Small intestine (tissue), 7 donors: ENCODE results near the gene SLAMF9. TPM values are rescaled to one million over a fixed set of nuclear protein-coding genes. Genes with fewer than 3 reads are reported as not detected.
A peak's percentile ranks its signal among the peaks of the same experiment; 100 is the strongest.

Experiments
- DNase-seq, 2 donors: peaks; one replicate each; pipeline versions ENCODE4 v3.0.0 to v3.0.0-alpha.2; 2013
- FAIRE-seq: peaks from 2 replicates; lab custom pipeline; 2012; peaks lifted over from hg19 to GRCh38; lab: Jason Lieb, UNC
- H3K27ac ChIP-seq, 3 donors: one replicate each; pipeline ENCODE4 v1.5.1; 2013; ENCODE audit warnings: low read length in 2 of 3, mild to moderate bottlenecking in 2 of 3, control low read depth in 1 of 3, inconsistent platforms in 1 of 3, low read depth in 1 of 3, moderate library complexity in 1 of 3
- H3K27me3 ChIP-seq, 3 donors: one replicate each; pipeline ENCODE4 v1.6.1; 2013; ENCODE audit warnings: low read length in 3 of 3, inconsistent platforms in 1 of 3; ENCODE audit not compliant: control insufficient read depth in 3 of 3, insufficient read depth in 3 of 3
- H3K36me3 ChIP-seq, 3 donors: one replicate each; pipeline ENCODE4 v1.6.1; 2013; ENCODE audit warnings: low read length in 3 of 3, inconsistent platforms in 1 of 3, low read depth in 1 of 3, mild to moderate bottlenecking in 1 of 3, moderate library complexity in 1 of 3; ENCODE audit not compliant: control insufficient read depth in 3 of 3, insufficient read depth in 2 of 3
- H3K4me1 ChIP-seq, 3 donors: one replicate each; pipeline ENCODE4 v1.6.1; 2013; ENCODE audit warnings: low read length in 2 of 3, inconsistent platforms in 1 of 3, low read depth in 1 of 3, mild to moderate bottlenecking in 1 of 3, moderate library complexity in 1 of 3; ENCODE audit not compliant: control insufficient read depth in 3 of 3, insufficient read depth in 2 of 3
- H3K4me3 ChIP-seq, 3 donors: one replicate each; pipeline ENCODE4 v1.5.1; 2013; ENCODE audit warnings: low read length in 3 of 3, control low read depth in 1 of 3, inconsistent platforms in 1 of 3, low read depth in 1 of 3, mild to moderate bottlenecking in 1 of 3, moderate library complexity in 1 of 3
- H3K9me3 ChIP-seq, 2 donors: one replicate each; pipeline ENCODE4 v1.6.1; 2013; ENCODE audit warnings: low read depth in 1 of 2, low read length in 1 of 2; ENCODE audit not compliant: control insufficient read depth in 2 of 2, insufficient read depth in 1 of 2
- WGBS, 3 donors: extraction: QIAGEN DNeasy Blood & Tissue Kit; methylation state at CpG; one replicate each; pipeline ENCODE4 v1.1.7; 2013; 5-methylcytosine and 5-hydroxymethylcytosine counted together
- polyA plus RNA-seq, 4 donors: library from polyadenylated mRNA; stranded (reverse) in 3 of 4; unstranded in 1 of 4; fragments of 200-250 nt in 3 of 4; fragments of 120-200 nt in 1 of 4; gene quantifications; one replicate each; pipeline versions ENCODE4 v1.2.1 to v1.2.3, GENCODE V29; 2013
- donor health status: healthy with polysubstance abuse.
- donor health status: control.
- donor health status: control.
- donor health status: Bipolar disorder and iron deficiency.
- donor health status: healthy.

The SLAMF9 gene
- polyA plus RNA-seq, 4 donors, result 0.12 TPM; not detected in 3

GRCh38 chr1:159938211-159938852 lies 15.7 kb downstream of the SLAMF9 start:
- Histone ChIP-seq H3K4me3 (peak overlapping the region in 1 of 3 donors; percentile 35), H3K27ac (peak overlapping the region; percentile 7 to 97 (median 97)), H3K9me3 (no peaks in the 10 kb centered on the region), H3K4me1 (peaks cover 10 to 82% (median 17%) of the 10 kb centered on the region in 3 donors), H3K27me3 (no peaks in the 10 kb centered on the region), H3K36me3 (peaks cover 0 to 84% (median 0%) of the 10 kb centered on the region in 3 donors)
- FAIRE-seq (no peak), DNase-seq (peak; percentile 68 to 89)
- WGBS, 3 donors, result 21 to 48% (median 25%) methylated on average over 6 to 7 of the region's 7 CpGs

GRCh38 chr1:159937054-159937750 lies 16.8 kb downstream of the SLAMF9 start:
- H3K27me3 ChIP-seq, result no peaks in the 10 kb centered on the region
- DNase-seq (peak; percentile 81 to 83), FAIRE-seq (no peak)
- no peaks in the 10 kb centered on the region for H3K9me3 ChIP-seq
- H3K4me3 ChIP-seq, result peak overlapping the region in 1 of 3 donors; percentile 35
- peaks cover 0 to 85% (median 0%) of the 10 kb centered on the region in 3 donors for H3K36me3 ChIP-seq
- peaks cover 10 to 74% (median 17%) of the 10 kb centered on the region in 3 donors for H3K4me1 ChIP-seq
- peak overlapping the region; percentile 62 to 97 (median 97) for H3K27ac ChIP-seq
- WGBS, 3 donors, result 32 to 44% (median 40%) methylated on average over 4 of the region's 4 CpGs

GRCh38 chr1:159936273-159936904 lies 17.6 kb downstream of the SLAMF9 start:
- H3K36me3 ChIP-seq, result peaks cover 0 to 85% (median 0%) of the 10 kb centered on the region in 3 donors
- peaks cover 10 to 73% (median 17%) of the 10 kb centered on the region in 3 donors for H3K4me1 ChIP-seq
- H3K9me3 ChIP-seq, result no peaks in the 10 kb centered on the region
- H3K4me3 ChIP-seq, result peak overlapping the region in 2 of 3 donors; percentile 18 to 23
- no peak for FAIRE-seq
- DNase-seq, result peak; percentile 90 to 91
- WGBS, 3 donors, result 13 to 32% (median 17%) methylated on average over 16 of the region's 16 CpGs
- H3K27ac ChIP-seq, result peak overlapping the region; percentile 62 to 97 (median 97)
- no peaks in the 10 kb centered on the region for H3K27me3 ChIP-seq

- no peaks in the 10 kb centered on the region for H3K27me3 ChIP-seq
- peak overlapping the region in 2 of 3 donors; percentile 18 to 23 for H3K4me3 ChIP-seq
- WGBS, 3 donors, result 59 to 64% (median 59%) methylated on average over 4 of the region's 4 CpGs
- H3K4me1 ChIP-seq, result peaks cover 10 to 69% (median 17%) of the 10 kb centered on the region in 3 donors
- DNase-seq (no peak), FAIRE-seq (no peak)
- no peaks in the 10 kb centered on the region for H3K9me3 ChIP-seq
- peaks cover 0 to 85% (median 0%) of the 10 kb centered on the region in 3 donors for H3K36me3 ChIP-seq
- peak overlapping the region in 1 of 3 donors; percentile 30 for H3K27ac ChIP-seq
These were observed 18.2 kb downstream of the SLAMF9 start for GRCh38 chr1:159935719-159936272.

GRCh38 chr1:159935305-159935704 lies 18.7 kb downstream of the SLAMF9 start:
- DNase-seq (no peak), FAIRE-seq (no peak)
- Histone ChIP-seq H3K36me3 (peaks cover 0 to 87% (median 0%) of the 10 kb centered on the region in 3 donors), H3K4me3 (no peak overlapping the region), H3K4me1 (peaks cover 10 to 64% (median 15%) of the 10 kb centered on the region in 3 donors), H3K27ac (no peak overlapping the region), H3K27me3 (no peaks in the 10 kb centered on the region), H3K9me3 (no peaks in the 10 kb centered on the region)
- 87 to 94% (median 90%) methylated on average over 11 of the region's 11 CpGs for WGBS, 3 donors

- H3K36me3 ChIP-seq, result peaks cover 0 to 90% (median 0%) of the 10 kb centered on the region in 3 donors
- no peak for FAIRE-seq
- H3K9me3 ChIP-seq, result no peaks in the 10 kb centered on the region
- 90 to 93% (median 90%) methylated on average over 14 of the region's 14 CpGs for WGBS, 3 donors
- H3K27ac ChIP-seq, result no peak overlapping the region
- DNase-seq, result no peak
- peaks cover 7 to 55% (median 12%) of the 10 kb centered on the region in 3 donors for H3K4me1 ChIP-seq
- no peaks in the 10 kb centered on the region for H3K27me3 ChIP-seq
- H3K4me3 ChIP-seq, result no peak overlapping the region
These were observed 19.6 kb downstream of the SLAMF9 start for GRCh38 chr1:159934136-159935039.

- Histone ChIP-seq H3K27me3 (no peaks in the 10 kb centered on the region), H3K36me3 (peaks cover 0 to 93% (median 0%) of the 10 kb centered on the region in 3 donors), H3K4me1 (peaks cover 7 to 51% (median 10%) of the 10 kb centered on the region in 3 donors), H3K9me3 (no peaks in the 10 kb centered on the region), H3K4me3 (no peak overlapping the region), H3K27ac (no peak overlapping the region)
- DNase-seq (no peak), FAIRE-seq (no peak)
- 80 to 90% (median 89%) methylated on average over 4 of the region's 4 CpGs for WGBS, 3 donors
These were observed 20.7 kb downstream of the SLAMF9 start for GRCh38 chr1:159933347-159933746.
